ENCODE measurements around the gene EFHD1. TPM values are rescaled to one million over a fixed set of nuclear protein-coding genes. Genes with fewer than 3 reads are reported as not detected.

The EFHD1 gene
- polyA plus RNA-seq, 3 donors: not detected

DNA sequence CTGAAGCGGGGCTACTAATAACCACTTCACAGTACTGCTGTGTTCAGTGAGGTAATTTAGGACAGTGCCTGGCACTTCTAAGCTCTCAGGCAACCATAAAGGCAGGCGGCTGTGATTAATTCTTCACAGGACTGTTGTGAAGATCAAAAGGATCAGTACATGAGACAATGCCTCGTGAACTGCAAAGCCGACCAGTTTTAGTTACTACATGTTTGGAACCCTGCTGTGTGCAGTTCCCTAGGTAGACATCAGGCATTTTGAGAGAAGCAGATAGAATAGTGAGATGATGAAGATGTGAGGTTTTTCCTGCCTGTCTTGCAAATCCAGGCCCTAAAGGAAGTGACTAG is 19.1 kb downstream of the EFHD1 start:
- WGBS (ENCODE audit: insufficient coverage): 94% methylated on average over 3 of the region's 4 CpGs
- H3K4me3 Mint-ChIP-seq: no peak overlapping the region
- Histone ChIP-seq H3K36me3 (replicated peaks in 1 of 2; ENCODE audit: control insufficient read depth in 1 of 2, insufficient read depth in 2 of 2, low read length in 2 of 2) (no peaks in the 10 kb centered on the region), H3K4me3 (replicated peaks in 1 of 3; ENCODE audit: low read depth in 2 of 3, low read length in 3 of 3) (no peak overlapping the region), H3K9ac (ENCODE audit: insufficient read depth, low read length, poor library complexity, severe bottlenecking) (no peak overlapping the region), H3K79me2 (ENCODE audit: insufficient read depth, low read length) (no peaks in the 10 kb centered on the region), H3K27me3 (ENCODE audit: control insufficient read depth in 2 of 2, insufficient read depth in 2 of 2, low read length in 2 of 2) (no peaks in the 10 kb centered on the region), H3K4me1 (ENCODE audit: control insufficient read depth in 1 of 2, insufficient read depth in 2 of 2, low read length in 2 of 2) (no peaks in the 10 kb centered on the region), H3K4me2 (replicated peaks; ENCODE audit: extremely low read depth, low read length, poor library complexity, severe bottlenecking) (no peak overlapping the region), H2AFZ (ENCODE audit: insufficient read depth, low read depth, low read length, poor library complexity, severe bottlenecking) (no peak overlapping the region), H3K9me3 (replicated peaks in 1 of 2; ENCODE audit: control insufficient read depth in 1 of 2, insufficient read depth in 1 of 2, low read length in 2 of 2) (no peaks in the 10 kb centered on the region), H3K27ac (ENCODE audit: low read depth in 1 of 2, low read length in 2 of 2) (no peak overlapping the region), H4K20me1 (ENCODE audit: insufficient read depth, low read length) (no peaks in the 10 kb centered on the region)
- H3K9me3 Mint-ChIP-seq: no peaks in the 10 kb centered on the region
- H3K4me1 Mint-ChIP-seq: no peaks in the 10 kb centered on the region
- intact Hi-C loops (cut with micrococcal nuclease): no loop called here
- peaks cover 3 to 7% (median 5%) of the 10 kb centered on the region in 3 donors for H3K27me3 Mint-ChIP-seq (ENCODE audit: low read depth in 3 of 3)
- no peak overlapping the region for H3K27ac Mint-ChIP-seq
- TF ChIP-seq, protein P1, sequence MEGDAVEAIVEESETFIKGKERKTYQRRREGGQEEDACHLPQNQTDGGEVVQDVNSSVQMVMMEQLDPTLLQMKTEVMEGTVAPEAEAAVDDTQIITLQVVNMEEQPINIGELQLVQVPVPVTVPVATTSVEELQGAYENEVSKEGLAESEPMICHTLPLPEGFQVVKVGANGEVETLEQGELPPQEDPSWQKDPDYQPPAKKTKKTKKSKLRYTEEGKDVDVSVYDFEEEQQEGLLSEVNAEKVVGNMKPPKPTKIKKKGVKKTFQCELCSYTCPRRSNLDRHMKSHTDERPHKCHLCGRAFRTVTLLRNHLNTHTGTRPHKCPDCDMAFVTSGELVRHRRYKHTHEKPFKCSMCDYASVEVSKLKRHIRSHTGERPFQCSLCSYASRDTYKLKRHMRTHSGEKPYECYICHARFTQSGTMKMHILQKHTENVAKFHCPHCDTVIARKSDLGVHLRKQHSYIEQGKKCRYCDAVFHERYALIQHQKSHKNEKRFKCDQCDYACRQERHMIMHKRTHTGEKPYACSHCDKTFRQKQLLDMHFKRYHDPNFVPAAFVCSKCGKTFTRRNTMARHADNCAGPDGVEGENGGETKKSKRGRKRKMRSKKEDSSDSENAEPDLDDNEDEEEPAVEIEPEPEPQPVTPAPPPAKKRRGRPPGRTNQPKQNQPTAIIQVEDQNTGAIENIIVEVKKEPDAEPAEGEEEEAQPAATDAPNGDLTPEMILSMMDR (IDR thresholded peaks at IDR 0.05): no peak
- no peak for DNase-seq
- H3K36me3 Mint-ChIP-seq: no peaks in the 10 kb centered on the region

DNA sequence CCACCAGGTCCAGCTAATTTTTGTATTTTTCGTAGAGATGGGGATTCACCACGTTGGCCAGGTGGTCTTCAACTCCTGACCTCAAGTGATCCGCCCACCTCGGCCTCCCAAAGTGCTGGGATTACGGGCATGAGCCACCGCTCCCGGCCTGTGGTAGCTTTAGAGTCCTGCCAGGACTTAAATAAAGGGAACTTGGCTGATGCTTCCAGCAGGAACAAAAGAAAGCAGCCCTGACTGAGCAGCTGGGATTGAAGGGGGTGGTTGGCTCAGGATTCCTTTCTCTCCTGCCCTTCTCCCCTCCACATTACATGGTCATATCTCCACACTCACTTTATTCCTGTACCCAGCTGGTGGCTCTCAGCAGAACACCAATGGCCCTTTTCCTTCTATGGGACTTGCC is 20.0 kb downstream of the EFHD1 start:
- H3K36me3 Mint-ChIP-seq: no peaks in the 10 kb centered on the region
- Histone ChIP-seq H3K27ac (ENCODE audit: low read depth in 1 of 2, low read length in 2 of 2) (no peak overlapping the region), H3K4me1 (ENCODE audit: control insufficient read depth in 1 of 2, insufficient read depth in 2 of 2, low read length in 2 of 2) (no peaks in the 10 kb centered on the region), H3K27me3 (ENCODE audit: control insufficient read depth in 2 of 2, insufficient read depth in 2 of 2, low read length in 2 of 2) (no peaks in the 10 kb centered on the region), H3K4me2 (replicated peaks; ENCODE audit: extremely low read depth, low read length, poor library complexity, severe bottlenecking) (no peak overlapping the region), H3K4me3 (replicated peaks in 1 of 3; ENCODE audit: low read depth in 2 of 3, low read length in 3 of 3) (no peak overlapping the region), H3K36me3 (replicated peaks in 1 of 2; ENCODE audit: control insufficient read depth in 1 of 2, insufficient read depth in 2 of 2, low read length in 2 of 2) (no peaks in the 10 kb centered on the region), H2AFZ (ENCODE audit: insufficient read depth, low read depth, low read length, poor library complexity, severe bottlenecking) (no peak overlapping the region), H4K20me1 (ENCODE audit: insufficient read depth, low read length) (no peaks in the 10 kb centered on the region), H3K79me2 (ENCODE audit: insufficient read depth, low read length) (no peaks in the 10 kb centered on the region), H3K9me3 (replicated peaks in 1 of 2; ENCODE audit: control insufficient read depth in 1 of 2, insufficient read depth in 1 of 2, low read length in 2 of 2) (no peaks in the 10 kb centered on the region), H3K9ac (ENCODE audit: insufficient read depth, low read length, poor library complexity, severe bottlenecking) (no peak overlapping the region)
- H3K4me1 Mint-ChIP-seq: peaks cover 5% of the 10 kb centered on the region
- no peak overlapping the region for H3K4me3 Mint-ChIP-seq
- peaks cover 1 to 6% (median 4%) of the 10 kb centered on the region in 3 donors for H3K27me3 Mint-ChIP-seq (ENCODE audit: low read depth in 3 of 3)
- WGBS (ENCODE audit: insufficient coverage): 96% methylated on average over 5 of the region's 7 CpGs
- H3K27ac Mint-ChIP-seq: no peak overlapping the region
- intact Hi-C loops (cut with micrococcal nuclease): no loop called here
- no peak for DNase-seq
- H3K9me3 Mint-ChIP-seq: no peaks in the 10 kb centered on the region
- TF ChIP-seq, protein P1 (IDR thresholded peaks at IDR 0.05): no peak
